Measurements from ENCODE around the gene DAND5.

The DAND5 gene

GRCh38 chr19:12938779-12939601 is 30.4 kb upstream of the DAND5 start:
- peak; percentile 79 to 87 for DNase-seq
- TF ChIP-seq GATA1 (IDR thresholded peaks at IDR 0.05; ENCODE audit: low read depth, low read length) (no peak), POLR2A (IDR thresholded peaks at IDR 0.05; ENCODE audit: low read length) (peak; percentile 86)

- no peak for DNase-seq
- TF ChIP-seq GATA1 (IDR thresholded peaks at IDR 0.05; ENCODE audit: low read depth, low read length) (no peak), POLR2A (IDR thresholded peaks at IDR 0.05; ENCODE audit: low read length) (no peak)
Observed at GRCh38 chr19:12939975-12940423, 29.4 kb upstream of the DAND5 start.

DNA sequence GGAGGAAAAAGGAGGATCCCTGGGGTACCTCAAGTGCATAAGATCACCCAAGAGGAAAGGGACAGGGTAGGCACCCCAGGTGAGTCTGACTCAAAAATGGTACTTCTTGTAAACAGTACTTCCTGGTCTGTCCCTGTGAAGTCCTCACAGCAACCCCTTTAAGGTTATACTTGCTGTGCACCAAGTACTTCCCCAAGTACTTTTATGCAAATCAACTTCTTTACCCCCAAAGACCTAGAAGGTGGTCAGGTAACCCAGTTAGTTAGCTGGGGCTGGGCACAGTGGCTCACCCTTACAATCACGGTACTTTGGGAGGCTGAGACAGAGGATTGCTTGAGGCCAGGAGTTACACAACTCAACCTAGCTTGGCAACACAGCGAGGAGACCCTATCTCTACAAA is 28.5 kb upstream of the DAND5 start:
- TF ChIP-seq POLR2A (IDR thresholded peaks at IDR 0.05; ENCODE audit: low read length): peak; percentile 37
- TF ChIP-seq GATA1 (IDR thresholded peaks at IDR 0.05; ENCODE audit: low read depth, low read length): no peak
- no peak for DNase-seq

- no peak for DNase-seq
Observed at GRCh38 chr19:12943437-12944044, 25.8 kb upstream of the DAND5 start.

GRCh38 chr19:12944104-12944674 is 25.2 kb upstream of the DAND5 start:
- no peak for TF ChIP-seq POLR2A (IDR thresholded peaks at IDR 0.05; ENCODE audit: low read length)
- TF ChIP-seq GATA1 (IDR thresholded peaks at IDR 0.05; ENCODE audit: low read depth, low read length): no peak
- no peak for DNase-seq

More at GRCh38 chr19:12943437-12944044, 25.8 kb upstream of the DAND5 start:
- no peak for TF ChIP-seq POLR2A (IDR thresholded peaks at IDR 0.05; ENCODE audit: low read length)
- TF ChIP-seq GATA1 (IDR thresholded peaks at IDR 0.05; ENCODE audit: low read depth, low read length): no peak

GRCh38 chr19:12945479-12946091 is 23.8 kb upstream of the DAND5 start, which contains the start of gene RAD23A:
Gene RAD23A (plus strand): TSS chr19:12945862. CDS start chr19:12945949, 87 bp downstream.
- peak; percentile 99 to 100 for DNase-seq
- TF ChIP-seq GATA1 (IDR thresholded peaks at IDR 0.05; ENCODE audit: low read depth, low read length): no peak
- TF ChIP-seq POLR2A (IDR thresholded peaks at IDR 0.05; ENCODE audit: low read length): peak; percentile 96

GRCh38 chr19:12946092-12946721 is 23.2 kb upstream of the DAND5 start:
- DNase-seq: peak; percentile 84 to 89
- TF ChIP-seq POLR2A (IDR thresholded peaks at IDR 0.05; ENCODE audit: low read length) (peak; percentile 19), GATA1 (IDR thresholded peaks at IDR 0.05; ENCODE audit: low read depth, low read length) (no peak)

DNA sequence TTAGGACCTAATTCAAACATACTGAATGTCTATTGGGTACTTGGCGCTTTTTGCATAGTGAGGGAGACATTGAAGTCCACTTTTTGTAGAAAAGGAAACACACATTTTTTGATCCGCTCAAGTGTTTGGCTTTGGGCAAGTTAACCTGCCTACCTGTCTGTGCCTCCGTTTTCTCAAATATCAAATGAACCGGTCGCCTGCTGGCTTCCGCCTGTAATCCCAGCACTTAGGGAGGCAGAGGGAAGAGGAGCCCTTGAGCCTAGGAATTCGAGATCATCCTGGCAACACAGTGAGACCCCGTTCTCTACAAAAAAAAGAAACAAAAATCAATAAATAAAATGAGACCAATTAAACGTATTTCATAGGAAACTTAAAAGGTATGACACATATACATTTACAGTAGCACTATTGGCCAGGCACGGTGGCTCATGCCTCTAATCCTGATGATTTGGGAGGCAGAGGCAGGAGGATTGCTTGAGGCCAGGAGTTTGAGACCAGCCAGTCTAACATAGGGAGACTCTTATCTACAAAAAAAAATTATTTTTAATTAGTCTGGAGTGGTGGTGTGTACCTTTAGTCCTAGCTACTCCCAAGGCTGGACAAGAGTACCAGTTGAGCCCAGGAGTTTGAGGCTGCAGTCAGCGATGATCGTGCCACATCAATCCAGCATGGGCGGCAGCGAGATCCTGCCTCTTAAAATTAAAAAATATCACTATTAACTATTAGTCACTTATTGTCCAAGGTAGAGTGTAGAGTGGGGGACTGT is 22.5 kb upstream of the DAND5 start:
- peak; percentile 52 to 76 for DNase-seq
- TF ChIP-seq POLR2A (IDR thresholded peaks at IDR 0.05; ENCODE audit: low read length): no peak
- no peak for TF ChIP-seq GATA1 (IDR thresholded peaks at IDR 0.05; ENCODE audit: low read depth, low read length)

DNA sequence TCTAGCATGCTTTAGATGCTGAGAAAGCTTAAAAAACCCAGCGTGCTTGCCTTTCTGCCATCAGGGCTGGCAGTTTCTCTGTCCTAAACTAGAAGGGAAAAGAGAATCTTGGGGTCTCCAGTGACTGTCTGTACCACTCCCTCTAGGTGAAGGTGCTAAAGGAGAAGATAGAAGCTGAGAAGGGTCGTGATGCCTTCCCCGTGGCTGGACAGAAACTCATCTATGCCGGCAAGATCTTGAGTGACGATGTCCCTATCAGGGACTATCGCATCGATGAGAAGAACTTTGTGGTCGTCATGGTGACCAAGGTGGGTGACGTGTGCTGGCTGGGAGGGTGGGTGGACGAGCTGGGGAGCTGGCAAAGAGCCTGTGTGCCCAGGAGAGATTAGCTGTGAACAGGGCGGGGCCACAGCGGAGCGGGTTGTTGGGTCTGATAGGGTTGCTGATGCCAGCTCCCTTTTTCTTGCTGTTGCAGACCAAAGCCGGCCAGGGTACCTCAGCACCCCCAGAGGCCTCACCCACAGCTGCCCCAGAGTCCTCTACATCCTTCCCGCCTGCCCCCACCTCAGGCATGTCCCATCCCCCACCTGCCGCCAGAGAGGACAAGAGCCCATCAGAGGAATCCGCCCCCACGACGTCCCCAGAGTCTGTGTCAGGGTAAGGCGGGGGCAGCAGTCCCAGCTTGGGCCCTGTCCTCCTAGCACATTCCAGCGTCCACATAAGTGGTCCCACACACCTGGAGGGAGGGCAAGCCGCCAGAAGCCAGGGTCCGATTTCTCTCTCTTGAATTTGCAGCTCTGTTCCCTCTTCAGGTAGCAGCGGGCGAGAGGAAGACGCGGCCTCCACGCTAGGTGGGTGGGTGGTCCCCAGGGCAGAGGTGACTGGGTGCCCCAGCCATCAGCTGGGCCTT is 21.4 kb upstream of the DAND5 start:
- peak; percentile 95 for TF ChIP-seq POLR2A (IDR thresholded peaks at IDR 0.05; ENCODE audit: low read length)
- TF ChIP-seq GATA1 (IDR thresholded peaks at IDR 0.05; ENCODE audit: low read depth, low read length): peak; percentile 93
- DNase-seq: peak; percentile 99 to 100

GRCh38 chr19:12948612-12949362 is 20.6 kb upstream of the DAND5 start:
- DNase-seq: no peak
- no peak for TF ChIP-seq GATA1 (IDR thresholded peaks at IDR 0.05; ENCODE audit: low read depth, low read length)
- TF ChIP-seq POLR2A (IDR thresholded peaks at IDR 0.05; ENCODE audit: low read length): no peak
